ENCODE measurements around the gene BNC2.

The BNC2 gene

DNA sequence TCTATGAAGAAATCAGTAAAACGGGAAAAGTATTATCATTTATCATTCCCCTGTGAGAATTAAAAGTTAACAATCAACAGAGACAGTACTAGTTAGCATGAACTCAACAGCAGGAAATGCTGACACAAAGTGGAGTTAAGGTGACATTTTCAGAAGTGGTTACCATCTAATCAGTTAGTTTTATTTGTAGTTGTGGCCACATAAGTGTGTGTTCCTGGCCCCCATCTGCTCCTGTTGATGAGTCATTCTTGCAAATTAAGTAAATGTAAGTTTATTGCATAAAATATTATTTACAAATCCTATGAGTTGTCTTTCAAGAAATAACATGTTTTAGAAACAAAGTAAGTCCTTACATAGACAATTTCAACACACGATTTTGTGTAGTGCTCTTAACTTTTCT, 8.9 kb upstream of the BNC2 start:
- TF ChIP-seq, protein P1, sequence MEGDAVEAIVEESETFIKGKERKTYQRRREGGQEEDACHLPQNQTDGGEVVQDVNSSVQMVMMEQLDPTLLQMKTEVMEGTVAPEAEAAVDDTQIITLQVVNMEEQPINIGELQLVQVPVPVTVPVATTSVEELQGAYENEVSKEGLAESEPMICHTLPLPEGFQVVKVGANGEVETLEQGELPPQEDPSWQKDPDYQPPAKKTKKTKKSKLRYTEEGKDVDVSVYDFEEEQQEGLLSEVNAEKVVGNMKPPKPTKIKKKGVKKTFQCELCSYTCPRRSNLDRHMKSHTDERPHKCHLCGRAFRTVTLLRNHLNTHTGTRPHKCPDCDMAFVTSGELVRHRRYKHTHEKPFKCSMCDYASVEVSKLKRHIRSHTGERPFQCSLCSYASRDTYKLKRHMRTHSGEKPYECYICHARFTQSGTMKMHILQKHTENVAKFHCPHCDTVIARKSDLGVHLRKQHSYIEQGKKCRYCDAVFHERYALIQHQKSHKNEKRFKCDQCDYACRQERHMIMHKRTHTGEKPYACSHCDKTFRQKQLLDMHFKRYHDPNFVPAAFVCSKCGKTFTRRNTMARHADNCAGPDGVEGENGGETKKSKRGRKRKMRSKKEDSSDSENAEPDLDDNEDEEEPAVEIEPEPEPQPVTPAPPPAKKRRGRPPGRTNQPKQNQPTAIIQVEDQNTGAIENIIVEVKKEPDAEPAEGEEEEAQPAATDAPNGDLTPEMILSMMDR (IDR thresholded peaks at IDR 0.05): no peak
- no peaks in the 10 kb centered on the region for H3K4me1 ChIP-seq
- H2AFZ ChIP-seq: no peak overlapping the region
- H3K36me3 ChIP-seq (ENCODE audit: control insufficient read depth, insufficient read depth, low read length): no peaks in the 10 kb centered on the region
- no peaks in the 10 kb centered on the region for H3K9me3 ChIP-seq (ENCODE audit: control insufficient read depth, low read length)
- no peak overlapping the region for H3K4me2 ChIP-seq (ENCODE audit: low read length)
- H3K9ac ChIP-seq: no peak overlapping the region
- H3K79me2 ChIP-seq: no peaks in the 10 kb centered on the region
- H3K4me3 ChIP-seq (ENCODE audit: low read depth, low read length): no peak overlapping the region
- H3K27ac ChIP-seq: no peak overlapping the region
- no peaks in the 10 kb centered on the region for H3K27me3 ChIP-seq (ENCODE audit: control insufficient read depth, insufficient read depth, low read length)

DNA sequence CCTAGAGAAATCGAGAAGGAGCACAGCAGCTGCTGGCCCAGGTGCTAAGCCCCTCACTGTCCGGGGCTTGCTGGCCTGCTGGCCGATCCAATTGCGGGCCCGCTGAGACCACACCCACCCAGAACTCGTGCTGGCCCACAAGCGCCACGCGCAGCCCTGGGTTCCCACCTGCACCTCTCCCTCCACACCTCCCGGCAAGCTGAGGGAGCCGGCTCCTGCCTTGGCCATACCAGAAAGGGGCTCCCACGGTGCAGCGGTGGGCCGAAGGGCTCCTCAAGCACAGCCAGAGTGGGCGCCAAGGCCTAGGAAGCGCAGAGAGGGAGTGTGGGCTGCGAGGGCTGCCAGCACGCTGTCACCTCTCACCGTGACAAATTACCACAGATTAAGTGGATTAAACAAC, 6.8 kb upstream of the BNC2 start:
- H3K4me1 ChIP-seq: no peaks in the 10 kb centered on the region
- H2AFZ ChIP-seq: no peak overlapping the region
- H3K9me3 ChIP-seq (ENCODE audit: control insufficient read depth, low read length): no peaks in the 10 kb centered on the region
- no peaks in the 10 kb centered on the region for H3K27me3 ChIP-seq (ENCODE audit: control insufficient read depth, insufficient read depth, low read length)
- no peak overlapping the region for H3K27ac ChIP-seq
- no peaks in the 10 kb centered on the region for H3K36me3 ChIP-seq (ENCODE audit: control insufficient read depth, insufficient read depth, low read length)
- no peak overlapping the region for H3K4me2 ChIP-seq (ENCODE audit: low read length)
- no peak overlapping the region for H3K9ac ChIP-seq
- H3K79me2 ChIP-seq: no peaks in the 10 kb centered on the region
- TF ChIP-seq, protein P1 (IDR thresholded peaks at IDR 0.05): no peak
- H3K4me3 ChIP-seq (ENCODE audit: low read depth, low read length): no peak overlapping the region

DNA sequence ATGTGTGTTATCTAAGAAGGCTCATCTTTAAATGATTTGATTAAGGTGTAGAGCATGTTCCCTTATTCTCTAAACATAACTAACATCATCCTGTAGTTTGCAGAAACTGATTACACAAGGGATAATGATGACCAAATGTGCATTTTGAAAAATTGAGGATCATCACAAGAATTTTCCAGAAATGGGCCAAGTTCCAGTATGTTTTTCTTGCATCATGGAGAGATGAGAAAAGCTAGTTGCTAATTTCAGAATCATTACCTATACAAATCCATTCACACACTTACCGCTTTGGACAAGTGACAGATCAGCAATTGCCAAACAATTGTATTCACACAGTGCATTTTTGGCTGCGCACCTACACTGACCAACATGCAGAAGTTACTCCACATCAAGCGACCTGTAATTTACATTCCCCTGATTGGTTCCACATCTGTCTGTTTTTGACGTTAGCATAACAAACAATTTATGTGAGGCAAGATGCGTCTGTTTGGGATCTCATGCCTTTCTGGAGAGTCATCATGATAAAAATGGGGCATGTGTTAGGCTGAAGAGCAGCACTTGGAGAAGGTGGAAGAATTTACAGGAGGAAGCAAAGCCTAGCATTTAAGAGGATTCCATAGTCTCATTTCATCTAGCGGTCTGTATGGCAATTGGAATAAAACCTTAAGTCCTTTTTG, 2.8 kb upstream of the BNC2 start:
- H3K9ac ChIP-seq: no peak overlapping the region
- no peak overlapping the region for H3K4me3 ChIP-seq (ENCODE audit: low read depth, low read length)
- no peaks in the 10 kb centered on the region for H3K27me3 ChIP-seq (ENCODE audit: control insufficient read depth, insufficient read depth, low read length)
- H3K36me3 ChIP-seq (ENCODE audit: control insufficient read depth, insufficient read depth, low read length): no peaks in the 10 kb centered on the region
- TF ChIP-seq, protein P1 (IDR thresholded peaks at IDR 0.05): no peak
- no peak overlapping the region for H2AFZ ChIP-seq
- no peaks in the 10 kb centered on the region for H3K79me2 ChIP-seq
- no peaks in the 10 kb centered on the region for H3K9me3 ChIP-seq (ENCODE audit: control insufficient read depth, low read length)
- H3K27ac ChIP-seq: no peak overlapping the region
- no peak overlapping the region for H3K4me2 ChIP-seq (ENCODE audit: low read length)
- no peaks in the 10 kb centered on the region for H3K4me1 ChIP-seq

DNA sequence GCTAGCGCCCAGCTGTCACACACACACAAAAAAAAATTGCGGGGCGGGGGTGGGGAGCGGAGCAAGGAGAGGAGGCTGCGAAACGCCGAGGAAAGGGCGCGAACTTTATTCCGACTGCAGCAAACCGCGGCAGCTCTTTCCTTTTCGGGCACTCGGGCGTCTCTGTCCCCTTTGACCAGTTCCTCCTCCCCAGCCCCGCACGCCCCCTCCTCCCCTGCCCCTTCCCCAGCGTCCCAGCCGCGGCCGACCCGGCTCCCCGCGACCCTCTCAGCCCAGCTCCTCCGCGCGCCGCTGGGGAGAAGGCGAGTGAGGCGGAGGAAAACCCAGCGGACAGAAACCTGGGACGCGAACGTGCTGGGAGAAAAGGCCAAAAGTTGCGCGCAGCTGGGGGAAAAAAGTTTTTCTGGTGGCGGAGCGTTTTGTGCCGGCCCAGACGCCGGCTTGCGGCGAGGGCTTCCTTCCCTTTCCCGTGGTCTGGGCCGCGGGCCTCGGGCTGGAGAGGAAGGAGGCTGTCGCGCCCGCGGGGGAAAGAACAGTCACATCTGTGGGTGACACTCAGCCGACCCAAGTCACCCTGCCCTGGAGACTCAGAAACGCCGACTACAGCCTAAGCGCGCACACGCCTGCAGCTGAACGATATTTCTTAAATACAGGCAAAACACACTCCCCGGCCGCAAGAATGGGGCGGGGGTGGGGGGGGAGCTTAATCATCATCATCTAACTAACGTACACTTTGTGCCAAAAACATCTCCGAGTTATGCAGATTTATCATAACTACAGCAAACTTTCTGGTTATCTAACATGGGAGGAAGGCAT, 1.1 kb upstream of the BNC2 start:
- H3K27me3 ChIP-seq (ENCODE audit: control insufficient read depth, insufficient read depth, low read length): no peaks in the 10 kb centered on the region
- TF ChIP-seq, protein P1 (IDR thresholded peaks at IDR 0.05): no peak
- peak overlapping the region; percentile 54 for H3K27ac ChIP-seq
- no peak overlapping the region for H3K9ac ChIP-seq
- no peaks in the 10 kb centered on the region for H3K9me3 ChIP-seq (ENCODE audit: control insufficient read depth, low read length)
- peak overlapping the region; percentile 78 for H2AFZ ChIP-seq
- no peaks in the 10 kb centered on the region for H3K36me3 ChIP-seq (ENCODE audit: control insufficient read depth, insufficient read depth, low read length)
- H3K4me1 ChIP-seq: peaks cover 5% of the 10 kb centered on the region
- H3K4me2 ChIP-seq (ENCODE audit: low read length): peak overlapping the region; percentile 87
- H3K79me2 ChIP-seq: no peaks in the 10 kb centered on the region
- peak overlapping the region; percentile 75 for H3K4me3 ChIP-seq (ENCODE audit: low read depth, low read length)

Measured in parathyroid adenoma (tissue), 2 donors.